HG02943 (cell line): Measurements from ENCODE around the gene CHIC2.
"Not testable (repeated sequence)": the region's sequence is repeated elsewhere in the genome, so short reads cannot be mapped to it uniquely, and the experiment has no call there.

Experiments
- ATAC-seq: cut with Tn5 transposase; IDR thresholded peaks from one replicate; pipeline ENCODE4 v1.9.1; 2021; ENCODE audit warnings: mild to moderate bottlenecking, low read depth, moderate library complexity; ENCODE audit not compliant: unreplicated experiment

The CHIC2 gene

DNA sequence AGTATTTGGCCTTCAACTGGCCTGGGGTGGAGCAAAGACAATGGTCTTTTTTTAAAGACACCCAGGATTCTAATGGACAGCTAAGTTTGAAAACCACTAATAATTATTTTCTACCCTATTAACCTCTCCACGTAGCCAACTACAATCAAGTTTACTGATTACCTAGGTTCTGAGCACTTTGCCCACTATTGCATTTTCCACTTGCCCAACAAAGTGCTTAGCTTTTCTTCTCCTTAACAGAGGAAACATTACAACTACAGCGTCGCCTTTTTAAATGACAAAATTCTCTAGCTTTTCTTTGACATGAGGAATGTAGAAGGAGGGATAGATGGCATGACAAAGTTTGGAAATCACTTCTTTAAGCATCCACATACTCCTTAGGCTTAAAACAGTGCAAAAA, 2.0 kb downstream of the CHIC2 start:
- ATAC-seq: no peak

DNA sequence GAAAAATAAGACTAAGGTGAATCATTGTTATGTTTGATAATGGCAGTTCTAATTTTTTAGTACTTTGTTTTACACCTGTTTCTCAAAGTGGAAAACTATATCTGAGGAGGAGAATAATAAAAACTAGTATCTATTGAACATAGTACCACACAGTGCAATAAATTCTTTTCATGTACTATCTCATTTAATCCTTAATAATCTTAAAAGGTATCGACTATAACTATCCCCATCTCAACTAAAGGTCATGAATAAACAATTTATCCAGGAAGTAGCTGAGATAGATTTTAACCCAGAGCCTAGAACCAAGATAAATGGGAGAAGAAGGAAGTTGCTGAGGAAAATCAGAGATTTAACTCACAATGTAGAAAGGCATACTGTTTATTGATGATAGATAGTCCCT, 2.5 kb downstream of the CHIC2 start:
- no peak for ATAC-seq

DNA sequence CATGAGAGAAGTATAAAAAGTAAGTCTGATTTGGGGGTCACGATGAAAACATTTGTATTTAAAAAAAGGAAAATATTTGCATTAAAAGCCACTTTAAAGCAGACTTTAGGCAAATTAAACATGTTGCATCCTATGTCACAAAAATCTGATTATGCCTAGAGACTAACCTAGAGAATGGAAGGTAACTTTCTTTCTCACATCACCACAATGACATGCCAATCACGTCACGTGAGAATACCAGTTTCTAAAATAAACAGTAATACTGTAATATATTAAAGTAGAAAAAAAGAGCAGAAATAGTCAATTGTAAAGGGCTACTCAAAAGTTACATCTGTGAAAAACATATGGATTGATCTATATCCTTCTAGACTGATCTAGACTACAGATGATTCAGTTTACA, 3.3 kb downstream of the CHIC2 start:
- no peak for ATAC-seq

DNA sequence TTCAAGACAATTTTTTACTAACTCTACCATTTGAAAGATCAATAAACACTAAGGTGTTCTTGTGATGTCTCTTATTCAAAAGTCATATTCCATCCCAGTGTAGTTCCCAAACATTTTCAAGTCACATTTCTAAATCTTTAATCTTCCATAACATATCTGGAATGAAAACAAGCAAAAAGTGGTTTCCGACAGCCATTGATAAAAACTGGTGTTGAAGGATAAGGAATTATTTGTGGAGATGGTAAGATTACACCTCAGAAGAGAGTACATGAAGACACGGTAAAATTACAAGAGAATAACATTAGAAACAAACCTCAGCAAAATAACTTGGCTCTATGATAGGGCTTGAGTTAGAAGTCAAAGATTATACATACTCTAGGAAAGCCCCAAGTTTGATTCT, 4.3 kb downstream of the CHIC2 start:
- ATAC-seq: no peak

DNA sequence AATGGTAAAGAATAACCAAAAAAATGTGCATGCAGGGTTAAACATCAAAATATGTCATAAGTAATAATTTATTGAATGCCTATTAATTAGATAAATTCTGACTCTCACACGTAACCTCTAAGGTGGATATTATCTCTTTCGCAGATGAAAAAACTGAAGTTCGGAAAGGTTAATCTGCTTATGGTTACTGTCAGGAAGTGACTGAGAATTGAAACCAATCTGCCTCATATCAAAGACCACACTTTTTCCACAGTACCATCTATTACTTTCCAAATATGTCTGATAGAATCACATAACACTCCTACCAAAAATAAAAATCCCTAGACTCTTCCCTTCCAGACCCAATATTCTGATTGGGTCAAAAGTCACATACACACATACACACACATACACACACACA, 6.2 kb downstream of the CHIC2 start:
- ATAC-seq: no peak

DNA sequence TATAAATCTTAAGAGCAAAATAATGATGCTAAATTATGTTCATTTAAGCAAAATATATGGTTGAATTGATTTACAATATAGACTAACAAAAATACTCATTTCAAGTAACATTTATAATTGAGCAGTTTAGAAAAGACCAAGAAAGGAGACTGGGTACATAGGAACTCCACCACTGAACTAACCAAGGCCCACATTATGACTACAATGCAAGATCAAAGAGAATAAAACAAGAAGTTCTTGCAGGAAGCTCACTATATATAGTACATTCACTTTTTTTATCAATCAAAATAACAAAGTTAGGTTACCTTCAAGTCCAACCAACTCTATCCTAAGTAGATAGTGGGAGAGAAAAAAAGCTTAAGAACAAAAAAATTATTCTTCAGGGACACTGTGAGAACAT, 8.0 kb downstream of the CHIC2 start:
- no peak for ATAC-seq

DNA sequence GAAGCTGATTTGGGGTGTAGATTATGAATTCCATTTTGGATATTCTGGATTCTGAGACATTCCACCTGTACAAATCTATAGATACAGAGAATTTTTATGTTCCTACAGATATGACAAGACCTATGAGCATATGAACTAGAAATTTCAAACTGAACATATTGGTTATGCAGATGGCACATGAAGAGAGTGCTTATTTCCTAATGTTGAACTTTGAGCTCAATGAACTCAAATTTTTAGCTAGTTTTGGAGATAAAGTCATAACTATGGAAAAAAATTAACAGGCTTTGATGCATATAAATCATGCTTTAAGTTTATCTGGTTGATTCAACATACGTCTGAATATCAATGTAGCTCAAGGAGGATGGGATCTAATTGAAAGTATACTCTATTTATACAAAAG, 8.9 kb downstream of the CHIC2 start:
- ATAC-seq: no peak

DNA sequence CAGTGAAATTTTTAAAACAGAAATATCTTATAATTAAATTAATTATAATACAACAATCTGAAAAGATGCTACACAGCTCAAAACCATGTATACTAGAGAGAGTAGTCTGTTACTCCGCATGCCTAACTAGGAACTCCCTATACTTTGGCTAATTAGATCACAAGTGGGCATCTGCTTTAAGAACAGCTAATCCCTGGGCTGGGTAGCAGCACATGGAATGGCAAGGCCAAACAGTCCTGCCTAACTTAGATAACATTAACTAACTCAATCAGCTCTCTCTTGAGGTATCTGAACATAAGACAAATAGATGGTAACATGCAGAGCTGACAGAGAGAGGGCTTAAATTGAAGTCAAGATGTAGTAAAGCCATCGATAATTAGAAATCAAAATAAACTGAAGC, 9.9 kb downstream of the CHIC2 start:
- no peak for ATAC-seq

DNA sequence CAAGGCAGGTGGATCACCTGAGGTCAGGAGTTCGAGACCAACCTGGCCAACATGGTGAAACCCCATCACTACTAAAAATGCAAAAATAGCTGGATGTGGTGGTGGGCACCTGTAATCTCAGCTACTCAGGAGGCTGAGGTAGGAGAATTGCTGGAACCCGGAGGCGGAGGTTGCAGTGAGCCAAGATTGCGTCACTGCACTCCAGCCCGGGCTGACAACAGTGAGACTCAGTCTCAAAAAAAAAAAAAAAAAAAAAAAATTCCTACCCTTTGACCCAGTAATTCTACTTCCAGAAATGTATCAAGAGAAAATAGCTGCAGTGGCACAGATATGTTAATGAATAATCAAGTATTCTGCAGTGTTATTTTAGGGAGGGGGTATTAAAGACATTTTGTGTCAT, 11.1 kb downstream of the CHIC2 start:
- not testable (repeated sequence) for ATAC-seq

DNA sequence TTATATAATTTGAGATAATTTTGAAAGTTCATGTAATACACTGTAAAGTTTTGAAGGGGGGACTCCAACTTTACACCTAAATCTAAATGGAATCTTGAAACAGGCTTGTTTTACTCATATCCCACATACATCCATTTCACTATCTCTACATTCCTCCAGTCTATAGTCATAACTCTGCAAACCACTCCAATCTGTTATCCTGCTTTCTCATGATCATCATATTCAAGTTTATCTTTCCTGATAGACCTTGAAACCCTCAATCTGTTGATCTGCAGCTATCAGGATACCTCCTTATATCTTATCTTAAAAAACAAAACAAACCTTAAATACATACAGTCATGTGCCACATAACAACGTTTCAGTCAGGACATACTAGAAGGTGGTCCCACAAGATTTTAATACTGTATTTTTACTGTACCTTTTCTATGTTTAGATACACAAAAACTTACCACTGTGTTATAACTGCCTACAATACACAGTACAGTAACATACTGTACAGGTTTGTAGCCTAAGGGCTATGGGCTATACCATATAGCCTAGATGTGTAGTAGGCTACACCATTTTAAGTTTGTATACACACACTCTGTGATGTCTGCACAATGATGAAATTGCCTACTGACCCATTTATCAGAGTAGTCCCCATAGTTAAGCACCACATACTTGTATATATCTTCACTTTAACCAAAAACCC, 14.0 kb downstream of the CHIC2 start:
- ATAC-seq: no peak

DNA sequence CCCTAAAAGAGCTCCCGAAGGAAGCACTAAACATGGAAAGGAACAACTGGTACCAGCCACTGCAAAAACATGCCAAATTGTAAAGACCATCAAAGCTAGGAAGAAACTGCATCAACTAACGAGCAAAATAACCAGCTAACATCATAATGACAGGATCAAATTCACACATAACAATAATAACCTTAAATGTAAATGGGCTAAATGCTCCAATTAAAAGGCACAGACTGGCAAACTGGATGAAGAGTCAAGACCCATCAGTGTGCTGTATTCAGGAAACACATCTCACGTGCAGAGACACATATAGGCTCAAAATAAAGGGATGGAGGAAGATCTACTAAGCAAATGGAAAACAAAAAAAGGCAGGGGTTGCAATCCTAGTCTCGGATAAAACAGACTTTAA, 20.8 kb downstream of the CHIC2 start:
- ATAC-seq: not testable (repeated sequence)

DNA sequence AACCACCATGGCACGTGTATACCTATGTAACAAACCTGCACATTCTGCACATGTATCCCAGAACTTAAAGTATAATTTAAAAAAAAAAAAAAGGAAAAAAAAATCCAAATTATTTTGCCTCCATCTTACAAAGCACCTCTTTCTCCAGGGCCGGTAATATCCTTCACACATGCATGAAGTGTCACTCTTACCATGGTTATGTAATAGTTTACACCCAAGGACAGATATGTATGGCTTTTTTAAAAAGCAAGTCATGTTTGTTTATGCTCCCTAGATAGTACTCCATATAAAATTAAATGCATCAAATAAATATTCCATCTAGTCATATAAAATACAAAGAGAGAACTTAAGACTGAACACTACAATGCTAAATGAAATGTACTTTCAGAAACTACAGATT, 22.5 kb downstream of the CHIC2 start:
- no peak for ATAC-seq

DNA sequence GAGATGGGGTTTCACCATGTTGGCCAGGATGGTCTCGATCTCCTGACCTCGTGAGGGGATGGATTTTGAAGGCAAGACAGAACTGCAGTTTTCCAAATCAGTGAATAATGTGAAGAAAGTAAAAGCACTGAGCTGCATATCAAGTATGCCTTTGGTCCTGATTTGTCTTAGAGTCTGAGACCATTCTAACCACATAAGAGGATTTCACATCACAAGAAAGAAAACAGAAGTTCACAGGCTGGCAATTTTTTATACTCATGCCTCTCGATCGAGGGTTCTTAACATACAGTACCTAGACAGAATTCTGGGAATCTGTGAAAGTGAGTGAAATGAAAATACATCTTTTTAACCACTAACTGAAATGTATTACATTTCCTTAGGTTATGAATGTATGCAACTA, 23.3 kb downstream of the CHIC2 start:
- no peak for ATAC-seq

DNA sequence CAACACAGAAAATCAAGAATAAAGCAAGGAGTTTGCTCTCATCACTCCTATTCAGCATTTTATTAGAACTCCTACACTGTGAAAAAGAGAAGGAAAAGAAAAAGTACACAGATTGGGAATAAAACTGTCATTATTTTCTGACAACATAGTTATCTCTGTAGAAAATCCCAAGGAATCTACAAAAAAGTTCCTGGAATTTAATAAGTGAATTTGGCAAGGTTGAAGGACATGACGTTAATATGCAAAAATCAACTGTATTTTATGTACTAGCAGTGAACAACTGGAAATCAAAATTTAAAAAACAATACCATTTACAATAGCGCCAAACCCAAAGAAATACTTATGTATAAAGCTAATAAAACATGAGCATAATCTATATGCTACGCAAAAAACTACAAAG, 26.3 kb downstream of the CHIC2 start:
- no peak for ATAC-seq

DNA sequence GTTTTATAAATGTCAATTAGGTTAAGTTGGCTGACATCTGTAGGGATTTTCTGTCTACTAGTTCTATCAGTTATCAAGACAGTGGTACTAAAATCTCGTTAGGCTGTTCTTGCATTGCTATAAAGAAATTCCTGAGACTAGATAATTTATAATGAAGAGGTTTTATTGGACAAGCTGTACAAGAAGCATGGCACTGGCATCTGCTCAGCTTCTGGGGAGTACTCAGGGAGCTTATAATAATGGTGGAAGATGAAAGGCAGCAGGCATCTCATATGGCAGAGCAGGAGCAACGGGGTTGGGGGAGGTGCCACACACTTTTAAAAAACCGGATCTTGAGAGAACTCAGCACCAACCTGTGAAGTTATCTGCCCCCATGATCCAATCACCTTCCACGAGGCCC, 28.2 kb downstream of the CHIC2 start:
- no peak for ATAC-seq

DNA sequence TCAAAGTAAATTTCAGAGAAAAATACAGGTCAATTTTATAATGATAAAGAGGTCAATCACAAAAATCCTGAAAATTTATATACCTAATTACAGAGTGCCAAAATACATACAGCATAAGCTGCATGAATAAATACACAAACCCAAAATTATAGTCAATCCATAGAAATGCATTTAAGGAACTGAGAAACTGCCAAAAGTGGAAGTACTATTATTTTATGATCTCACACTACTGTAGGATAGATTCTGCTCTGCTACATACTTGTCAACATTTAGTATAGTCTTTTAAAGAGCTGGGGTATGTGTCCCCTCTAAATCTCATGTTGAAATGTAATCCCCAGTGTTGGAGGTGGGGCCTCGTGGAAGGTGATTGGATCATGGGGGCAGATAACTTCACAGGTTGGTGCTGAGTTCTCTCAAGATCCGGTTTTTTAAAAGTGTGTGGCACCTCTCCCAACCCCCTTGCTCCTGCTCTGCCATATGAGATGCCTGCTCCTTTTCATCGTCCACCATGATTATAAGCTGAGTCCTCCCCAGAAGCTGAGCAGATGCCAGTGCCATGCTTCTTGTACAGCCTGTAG, 31.8 kb downstream of the CHIC2 start:
- ATAC-seq: no peak

DNA sequence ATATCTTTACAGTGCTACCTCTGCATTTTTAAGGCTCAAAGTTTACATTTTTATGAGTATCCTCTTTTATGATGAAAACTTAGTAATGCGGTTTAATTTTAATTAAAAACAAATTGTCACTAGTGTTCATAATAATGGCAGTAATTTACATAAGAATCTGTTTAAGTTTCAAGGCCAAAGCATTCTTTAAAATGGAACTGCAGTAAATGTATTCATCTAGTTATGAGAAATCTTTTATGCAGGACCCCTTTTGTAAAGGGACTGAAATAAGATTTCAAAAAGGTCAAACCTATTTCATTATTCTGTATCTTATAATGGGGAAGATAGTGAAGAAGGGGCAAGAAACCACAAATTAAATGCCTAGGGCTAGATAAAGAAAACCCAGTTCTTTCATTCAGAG, 37.1 kb downstream of the CHIC2 start:
- no peak for ATAC-seq

DNA sequence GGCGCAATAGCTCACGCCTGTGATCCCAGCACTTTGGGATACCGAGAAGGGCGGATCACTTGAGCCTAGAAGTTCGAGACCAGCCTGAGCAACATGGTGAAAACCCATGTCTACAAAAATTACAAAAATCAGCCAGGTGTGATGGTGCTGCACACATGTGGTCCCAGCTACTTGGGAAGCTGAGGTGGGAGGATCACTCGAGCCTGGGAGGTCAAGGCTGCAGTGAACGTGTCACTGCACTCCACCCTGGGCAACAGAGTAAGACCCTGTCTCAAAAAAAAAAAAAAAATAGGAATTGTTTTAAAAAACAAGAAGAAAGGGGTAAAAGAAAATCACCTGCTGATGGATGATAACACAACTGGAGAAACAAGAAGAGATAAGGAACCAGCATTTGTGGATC, 38.8 kb downstream of the CHIC2 start:
- no peak for ATAC-seq

DNA sequence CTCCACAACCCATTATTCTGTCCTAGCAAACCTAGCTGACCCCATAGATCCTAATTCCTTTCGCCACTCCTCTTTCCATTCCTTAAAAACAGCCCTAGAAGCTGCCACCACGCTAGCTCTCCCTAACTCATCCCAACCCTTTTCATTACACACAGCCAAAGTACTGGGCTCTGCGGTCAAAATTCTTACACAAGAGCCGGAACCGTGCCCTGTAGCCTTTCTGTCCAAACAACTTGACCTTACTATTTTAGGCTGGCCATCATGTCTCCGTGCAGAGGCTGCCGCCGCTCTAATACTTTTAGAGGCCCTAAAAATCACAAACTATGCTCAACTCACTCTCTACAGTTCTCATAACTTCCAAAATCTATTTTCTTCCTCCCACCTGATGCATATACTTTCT, 41.4 kb downstream of the CHIC2 start:
- ATAC-seq: not testable (repeated sequence)

DNA sequence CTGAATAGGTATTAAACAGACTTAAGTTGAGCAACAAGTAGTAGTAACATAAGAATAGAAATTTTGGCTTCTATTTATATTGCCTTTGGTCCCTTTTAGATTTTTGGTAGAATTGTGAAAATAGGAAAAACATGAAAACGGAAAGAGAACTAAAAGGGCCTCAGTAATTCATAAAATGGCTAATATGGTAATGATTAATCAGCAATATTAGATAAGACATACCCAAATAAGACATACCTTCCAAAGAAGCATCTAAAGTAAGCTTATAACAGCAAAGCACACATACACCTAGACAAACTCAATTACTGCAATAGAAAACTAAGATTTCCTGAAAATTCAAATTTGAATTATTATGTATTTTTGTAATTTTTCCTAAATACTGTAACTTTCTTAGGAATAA, 46.4 kb downstream of the CHIC2 start:
- ATAC-seq: no peak

DNA sequence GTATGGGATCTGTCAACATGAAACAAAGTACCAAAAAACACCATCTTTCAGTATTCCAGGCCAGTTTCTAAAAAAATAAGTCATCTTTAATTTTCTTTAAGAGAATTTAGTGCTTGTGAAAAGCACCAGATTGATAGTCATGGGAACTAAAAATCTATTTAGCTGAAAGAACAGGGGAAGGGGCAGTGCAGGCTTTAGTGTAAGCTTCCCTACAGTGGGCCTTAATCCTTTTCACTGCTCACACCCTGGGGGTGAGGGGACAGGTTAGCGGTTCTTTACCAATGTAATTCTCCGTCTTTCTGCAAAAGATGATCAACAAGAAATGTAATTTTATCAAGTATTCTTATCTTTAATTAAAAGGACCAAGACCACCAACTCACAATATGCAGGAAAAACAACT, 47.1 kb downstream of the CHIC2 start:
- no peak for ATAC-seq

DNA sequence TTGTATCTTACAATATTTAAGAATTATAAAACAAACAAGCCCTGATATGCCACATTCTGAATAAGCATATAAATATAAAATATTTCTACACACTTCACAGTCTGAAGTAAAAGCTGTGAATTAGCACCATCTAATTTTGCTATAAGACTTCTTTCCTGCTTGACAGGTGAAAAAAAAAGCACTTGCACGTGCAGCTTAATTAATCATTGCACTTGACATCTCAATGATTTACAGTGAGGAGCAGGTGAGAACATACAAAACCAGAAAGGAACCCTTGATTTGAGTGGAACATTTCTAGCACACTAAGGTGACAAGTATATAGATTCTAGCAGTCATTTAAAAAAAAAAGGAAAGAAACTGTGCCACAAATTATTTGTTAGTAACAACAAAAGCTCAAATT, 47.9 kb downstream of the CHIC2 start:
- ATAC-seq: no peak
